ENCODE data around the gene PIRT.
"Not testable (repeated sequence)": the region's sequence is repeated elsewhere in the genome, so short reads cannot be mapped to it uniquely, and the experiment has no call there.

The PIRT gene

GRCh38 chr17:10846636-10847035 lies 8.7 kb upstream of the PIRT start:
- not testable (repeated sequence) for H3K27ac ChIP-seq (ENCODE audit: low read depth, low read length, severe bottlenecking); H3K4me3 ChIP-seq (ENCODE audit: extremely low read depth, insufficient read depth, low read length, poor library complexity, severe bottlenecking); H3K4me1 ChIP-seq (ENCODE audit: control insufficient read depth, insufficient read depth, low read length, poor library complexity, severe bottlenecking); H3K36me3 ChIP-seq (ENCODE audit: control insufficient read depth, insufficient read depth, low read length); H3K9me3 ChIP-seq (ENCODE audit: control insufficient read depth, low read length)
- WGBS, 2 experiments (ENCODE audit: insufficient coverage in 2 of 2), result 74% methylated on average over 4 of the region's 6 CpGs

GRCh38 chr17:10845388-10845751 lies 7.5 kb upstream of the PIRT start:
- 42% methylated on average over 4 of the region's 6 CpGs; no CpG with 5 or more reads in 1 of the 2 experiments for WGBS, 2 experiments (ENCODE audit: insufficient coverage in 2 of 2)
- H3K9me3 ChIP-seq (ENCODE audit: control insufficient read depth, low read length), result no peaks in the 10 kb centered on the region
- no peaks in the 10 kb centered on the region for H3K36me3 ChIP-seq (ENCODE audit: control insufficient read depth, insufficient read depth, low read length)
- H3K4me1 ChIP-seq (ENCODE audit: control insufficient read depth, insufficient read depth, low read length, poor library complexity, severe bottlenecking), result peaks cover 10% of the 10 kb centered on the region
- peak overlapping the region; percentile 42 for H3K4me3 ChIP-seq (ENCODE audit: extremely low read depth, insufficient read depth, low read length, poor library complexity, severe bottlenecking)
- no peak overlapping the region for H3K27ac ChIP-seq (ENCODE audit: low read depth, low read length, severe bottlenecking)

- no peaks in the 10 kb centered on the region for H3K9me3 ChIP-seq (ENCODE audit: control insufficient read depth, low read length)
- H3K27ac ChIP-seq (ENCODE audit: low read depth, low read length, severe bottlenecking), result peak overlapping the region; percentile 16
- H3K36me3 ChIP-seq (ENCODE audit: control insufficient read depth, insufficient read depth, low read length), result no peaks in the 10 kb centered on the region
- H3K4me1 ChIP-seq (ENCODE audit: control insufficient read depth, insufficient read depth, low read length, poor library complexity, severe bottlenecking), result peaks cover 10% of the 10 kb centered on the region
- WGBS, 2 experiments (ENCODE audit: insufficient coverage in 2 of 2), result 5% methylated on average over 21 to 22 of the region's 28 CpGs
- peak overlapping the region; percentile 42 for H3K4me3 ChIP-seq (ENCODE audit: extremely low read depth, insufficient read depth, low read length, poor library complexity, severe bottlenecking)
Observed at GRCh38 chr17:10844621-10845387, 6.9 kb upstream of the PIRT start.

- Histone ChIP-seq H3K9me3 (ENCODE audit: control insufficient read depth, low read length) (no peaks in the 10 kb centered on the region), H3K4me1 (ENCODE audit: control insufficient read depth, insufficient read depth, low read length, poor library complexity, severe bottlenecking) (peaks cover 10% of the 10 kb centered on the region), H3K4me3 (ENCODE audit: extremely low read depth, insufficient read depth, low read length, poor library complexity, severe bottlenecking) (no peak overlapping the region), H3K36me3 (ENCODE audit: control insufficient read depth, insufficient read depth, low read length) (no peaks in the 10 kb centered on the region), H3K27ac (ENCODE audit: low read depth, low read length, severe bottlenecking) (no peak overlapping the region)
- WGBS, 2 experiments (ENCODE audit: insufficient coverage in 2 of 2), result 50 to 62% methylated on average over 3 to 4 of the region's 7 CpGs
Observed at GRCh38 chr17:10843811-10844210, 5.9 kb upstream of the PIRT start.

- WGBS, 2 experiments (ENCODE audit: insufficient coverage in 2 of 2), result 81 to 94% methylated on average over 4 of the region's 4 CpGs
- Histone ChIP-seq H3K36me3 (ENCODE audit: control insufficient read depth, insufficient read depth, low read length) (no peaks in the 10 kb centered on the region), H3K9me3 (ENCODE audit: control insufficient read depth, low read length) (no peaks in the 10 kb centered on the region), H3K27ac (ENCODE audit: low read depth, low read length, severe bottlenecking) (no peak overlapping the region), H3K4me3 (ENCODE audit: extremely low read depth, insufficient read depth, low read length, poor library complexity, severe bottlenecking) (no peak overlapping the region), H3K4me1 (ENCODE audit: control insufficient read depth, insufficient read depth, low read length, poor library complexity, severe bottlenecking) (peaks cover 10% of the 10 kb centered on the region)
Observed at GRCh38 chr17:10842658-10843057, 4.8 kb upstream of the PIRT start.

GRCh38 chr17:10838682-10839081 lies 795 bp upstream of the PIRT start:
- 83 to 87% methylated on average over 4 to 5 of the region's 5 CpGs for WGBS, 2 experiments (ENCODE audit: insufficient coverage in 2 of 2)
- Histone ChIP-seq H3K36me3 (ENCODE audit: control insufficient read depth, insufficient read depth, low read length) (no peaks in the 10 kb centered on the region), H3K4me1 (ENCODE audit: control insufficient read depth, insufficient read depth, low read length, poor library complexity, severe bottlenecking) (no peaks in the 10 kb centered on the region), H3K9me3 (ENCODE audit: control insufficient read depth, low read length) (no peaks in the 10 kb centered on the region), H3K27ac (ENCODE audit: low read depth, low read length, severe bottlenecking) (no peak overlapping the region), H3K4me3 (ENCODE audit: extremely low read depth, insufficient read depth, low read length, poor library complexity, severe bottlenecking) (no peak overlapping the region)

- no peaks in the 10 kb centered on the region for H3K4me1 ChIP-seq (ENCODE audit: control insufficient read depth, insufficient read depth, low read length, poor library complexity, severe bottlenecking)
- H3K27ac ChIP-seq (ENCODE audit: low read depth, low read length, severe bottlenecking), result no peak overlapping the region
- no peaks in the 10 kb centered on the region for H3K36me3 ChIP-seq (ENCODE audit: control insufficient read depth, insufficient read depth, low read length)
- H3K4me3 ChIP-seq (ENCODE audit: extremely low read depth, insufficient read depth, low read length, poor library complexity, severe bottlenecking), result no peak overlapping the region
- 94 to 95% methylated on average over 12 to 15 of the region's 15 CpGs for WGBS, 2 experiments (ENCODE audit: insufficient coverage in 2 of 2)
- no peaks in the 10 kb centered on the region for H3K9me3 ChIP-seq (ENCODE audit: control insufficient read depth, low read length)
Observed at GRCh38 chr17:10836966-10837590, 809 bp downstream of the PIRT start.

GRCh38 chr17:10836145-10836544 lies 1.7 kb downstream of the PIRT start:
- no peak overlapping the region for H3K4me3 ChIP-seq (ENCODE audit: extremely low read depth, insufficient read depth, low read length, poor library complexity, severe bottlenecking)
- whole genome bisulfite sequencing, 2 experiments (ENCODE audit: insufficient coverage in 2 of 2), result 95 to 98% methylated on average over 3 of the region's 7 CpGs
- H3K9me3 ChIP-seq (ENCODE audit: control insufficient read depth, low read length), result no peaks in the 10 kb centered on the region
- no peaks in the 10 kb centered on the region for H3K4me1 ChIP-seq (ENCODE audit: control insufficient read depth, insufficient read depth, low read length, poor library complexity, severe bottlenecking)
- H3K36me3 ChIP-seq (ENCODE audit: control insufficient read depth, insufficient read depth, low read length), result no peaks in the 10 kb centered on the region
- H3K27ac ChIP-seq (ENCODE audit: low read depth, low read length, severe bottlenecking), result no peak overlapping the region

- Histone ChIP-seq H3K4me3 (ENCODE audit: extremely low read depth, insufficient read depth, low read length, poor library complexity, severe bottlenecking) (no peak overlapping the region), H3K4me1 (ENCODE audit: control insufficient read depth, insufficient read depth, low read length, poor library complexity, severe bottlenecking) (no peaks in the 10 kb centered on the region), H3K9me3 (ENCODE audit: control insufficient read depth, low read length) (no peaks in the 10 kb centered on the region), H3K36me3 (ENCODE audit: control insufficient read depth, insufficient read depth, low read length) (no peaks in the 10 kb centered on the region), H3K27ac (ENCODE audit: low read depth, low read length, severe bottlenecking) (no peak overlapping the region)
- WGBS, 2 experiments (ENCODE audit: insufficient coverage in 2 of 2), result 91 to 100% methylated on average over 3 to 5 of the region's 5 CpGs
Observed at GRCh38 chr17:10831696-10832095, 6.2 kb downstream of the PIRT start.

- no peak overlapping the region for H3K27ac ChIP-seq (ENCODE audit: low read depth, low read length, severe bottlenecking)
- WGBS, 2 experiments (ENCODE audit: insufficient coverage in 2 of 2), result 78 to 91% methylated on average over 2 to 3 of the region's 5 CpGs
- H3K9me3 ChIP-seq (ENCODE audit: control insufficient read depth, low read length), result no peaks in the 10 kb centered on the region
- no peaks in the 10 kb centered on the region for H3K36me3 ChIP-seq (ENCODE audit: control insufficient read depth, insufficient read depth, low read length)
- H3K4me3 ChIP-seq (ENCODE audit: extremely low read depth, insufficient read depth, low read length, poor library complexity, severe bottlenecking), result no peak overlapping the region
- no peaks in the 10 kb centered on the region for H3K4me1 ChIP-seq (ENCODE audit: control insufficient read depth, insufficient read depth, low read length, poor library complexity, severe bottlenecking)
Observed at GRCh38 chr17:10827898-10828552, 9.9 kb downstream of the PIRT start.

GRCh38 chr17:10824874-10825273 lies 13.0 kb downstream of the PIRT start:
- Histone ChIP-seq H3K9me3 (ENCODE audit: control insufficient read depth, low read length) (no peaks in the 10 kb centered on the region), H3K4me1 (ENCODE audit: control insufficient read depth, insufficient read depth, low read length, poor library complexity, severe bottlenecking) (no peaks in the 10 kb centered on the region), H3K36me3 (ENCODE audit: control insufficient read depth, insufficient read depth, low read length) (no peaks in the 10 kb centered on the region), H3K4me3 (ENCODE audit: extremely low read depth, insufficient read depth, low read length, poor library complexity, severe bottlenecking) (no peak overlapping the region), H3K27ac (ENCODE audit: low read depth, low read length, severe bottlenecking) (no peak overlapping the region)
- 90 to 92% methylated on average over 7 of the region's 7 CpGs for WGBS, 2 experiments (ENCODE audit: insufficient coverage in 2 of 2)

Measured in mesodermal cell (in vitro differentiated cells).